ENCODE data around the gene CLDND2.

Gene CLDND2

DNA sequence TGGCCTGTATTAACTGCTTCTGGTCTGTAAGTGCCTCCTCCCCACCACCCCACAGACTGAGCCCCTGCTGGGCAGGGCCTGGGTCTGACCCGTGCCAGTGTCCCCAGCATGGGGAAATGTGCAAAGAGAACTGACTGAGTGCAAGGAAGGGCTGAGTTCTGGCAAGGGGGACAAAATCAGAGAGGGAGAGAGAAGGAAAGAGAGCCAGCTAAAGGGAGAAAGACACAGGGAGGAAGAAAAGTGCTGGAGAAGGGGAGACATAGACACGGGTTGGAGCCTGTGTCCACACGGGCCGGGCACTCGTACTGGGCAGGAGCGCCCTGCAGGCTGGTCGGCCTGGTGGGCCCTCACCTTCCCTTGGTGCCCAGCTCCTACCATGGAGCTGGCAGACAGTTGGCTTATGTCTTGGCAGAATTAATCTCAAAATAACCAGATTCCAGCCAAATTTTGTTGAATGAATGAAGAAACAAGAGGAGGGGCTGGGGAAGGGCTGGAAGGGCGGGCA is 2.4 kb upstream of the CLDND2 start:
- FAIRE-seq (no peak), DNase-seq (ENCODE audit: insufficient read length, low spot score) (no peak)
- TF ChIP-seq POLR2A (IDR thresholded peaks at IDR 0.05; ENCODE audit: low read depth, low read length) = no peak

DNA sequence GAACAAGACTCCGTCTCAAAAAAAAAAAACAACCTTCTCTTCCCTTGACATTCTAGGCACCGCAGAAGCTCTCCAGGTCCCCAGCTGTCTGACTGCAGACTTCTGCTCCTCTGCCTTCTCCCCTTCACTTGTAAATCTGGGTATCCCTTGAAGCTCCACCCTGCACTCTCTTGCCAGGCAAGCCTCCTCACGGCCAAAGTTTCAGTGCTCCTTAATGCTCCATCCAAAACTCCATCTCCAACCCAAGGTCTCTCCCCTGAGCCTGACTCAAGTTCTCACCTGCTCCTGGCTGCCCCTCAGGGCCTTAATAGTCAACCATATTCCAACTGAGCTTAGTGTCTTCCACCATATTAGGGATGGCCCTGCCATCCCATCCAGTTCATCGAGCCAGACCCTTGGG is 1.4 kb upstream of the CLDND2 start:
- no peak for DNase-seq (ENCODE audit: insufficient read length, low spot score)
- TF ChIP-seq POLR2A (IDR thresholded peaks at IDR 0.05; ENCODE audit: low read depth, low read length) = no peak
- no peak for FAIRE-seq

DNA sequence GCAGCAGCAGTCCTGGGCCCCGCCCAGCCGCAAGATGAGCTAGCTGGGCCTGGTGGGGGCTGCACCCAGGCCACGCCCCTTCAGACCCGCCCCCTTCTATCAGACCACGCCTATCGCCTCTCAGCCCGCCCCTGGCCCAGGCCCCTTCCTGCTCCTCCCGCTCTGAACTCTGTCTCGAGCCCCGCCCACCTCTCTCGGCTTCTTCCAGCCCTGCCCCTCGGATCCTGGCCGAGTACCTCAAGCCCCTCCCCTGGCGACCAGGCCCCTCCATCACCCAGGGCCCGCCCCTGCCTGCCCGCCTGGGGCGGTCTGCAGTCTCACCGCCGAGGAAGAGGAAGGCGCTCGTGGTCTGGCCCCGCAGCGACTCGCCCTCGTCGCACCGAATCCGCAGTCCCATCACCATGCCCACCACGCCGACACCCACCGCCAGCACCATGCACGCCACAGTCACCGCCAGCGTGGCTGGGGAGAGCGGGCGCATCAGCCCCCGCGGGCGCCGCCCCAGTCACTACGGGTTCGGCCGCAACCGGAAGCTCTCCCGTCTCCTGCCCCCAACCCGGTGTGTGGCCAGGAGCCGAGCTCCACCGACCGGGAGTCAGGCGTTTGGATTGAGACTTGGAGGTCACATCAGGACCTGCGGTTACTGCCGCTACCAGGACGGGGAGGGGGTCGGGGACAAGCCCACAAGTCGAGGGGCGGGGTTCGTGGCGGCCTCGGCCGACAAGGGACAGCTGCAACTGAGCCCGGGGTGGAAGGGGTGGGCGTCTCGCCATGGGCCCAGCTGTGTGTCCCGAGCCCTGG is 1.0 kb downstream of the CLDND2 start:
- peak; percentile 83 for TF ChIP-seq POLR2A (IDR thresholded peaks at IDR 0.05; ENCODE audit: low read depth, low read length)
- FAIRE-seq = no peak
- DNase-seq (ENCODE audit: insufficient read length, low spot score) = peak; percentile 77

DNA sequence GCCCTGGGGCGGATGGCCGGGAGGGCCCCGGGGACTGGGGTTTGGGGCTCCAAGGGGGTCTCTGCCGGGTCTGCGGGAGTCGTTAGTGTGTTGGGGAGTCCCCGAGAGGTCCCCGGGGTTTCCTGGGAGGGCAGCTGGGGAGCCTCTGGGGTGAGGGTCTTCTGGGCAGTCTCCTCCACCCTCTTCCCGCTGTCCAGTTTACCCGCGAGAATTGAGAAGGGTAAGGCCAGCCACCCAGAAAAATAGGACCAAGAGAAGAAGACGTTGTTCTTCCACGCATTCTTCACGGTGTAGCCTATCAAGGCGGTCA is 1.6 kb downstream of the CLDND2 start:
- DNase-seq (ENCODE audit: insufficient read length, low spot score) = no peak
- TF ChIP-seq POLR2A (IDR thresholded peaks at IDR 0.05; ENCODE audit: low read depth, low read length) = peak; percentile 30; the same call in 1 of the 2 replicates
- FAIRE-seq = no peak

DNA sequence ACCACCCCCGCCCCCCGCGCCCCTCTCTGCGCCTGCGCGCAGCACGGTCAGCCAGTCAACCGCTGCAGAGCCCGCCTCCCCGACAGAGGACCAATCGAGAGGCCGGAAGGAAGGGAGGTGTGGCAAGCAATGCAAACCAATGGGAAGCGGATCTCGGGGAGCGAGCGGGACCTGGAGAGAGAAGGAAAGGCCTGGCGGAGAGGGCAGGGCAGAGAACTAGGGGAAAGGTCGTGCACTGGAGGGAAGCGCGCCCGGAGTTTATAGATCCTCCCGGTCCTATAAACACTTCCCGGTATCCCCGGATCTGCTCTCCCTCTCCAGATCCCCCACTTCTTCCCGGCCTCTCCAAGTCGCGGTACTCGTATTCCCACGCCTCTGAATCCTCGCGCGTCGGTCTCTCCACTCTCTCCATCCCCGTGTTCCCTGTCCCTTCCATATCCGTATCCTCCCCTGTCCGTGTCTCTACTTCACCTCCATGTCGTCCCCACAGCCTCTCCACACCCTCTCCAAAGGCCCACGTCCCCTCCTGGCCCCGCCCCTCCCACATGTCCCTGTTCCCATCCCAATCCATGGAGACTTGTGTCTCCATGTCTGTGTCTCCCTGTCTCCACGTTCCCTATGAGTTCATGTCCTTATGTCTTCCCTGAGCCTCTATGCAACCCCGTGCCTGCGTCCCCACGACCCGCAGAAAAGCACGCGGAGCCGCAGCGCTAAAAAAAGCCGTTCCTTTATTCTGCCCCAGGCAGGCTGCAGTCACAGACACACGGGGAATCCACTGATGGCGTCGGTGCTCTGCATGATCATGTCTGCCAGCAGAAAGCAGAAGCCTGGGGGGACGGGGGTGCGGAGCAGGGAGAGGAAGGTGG is 2.2 kb downstream of the CLDND2 start:
- DNase-seq (ENCODE audit: insufficient read length, low spot score) = peak; percentile 78
- 0 out of 2 replicates have a peak, but pooled peaks have one; percentile 4 for TF ChIP-seq POLR2A (IDR thresholded peaks at IDR 0.05; ENCODE audit: low read depth, low read length)
- no peak for FAIRE-seq

DNA sequence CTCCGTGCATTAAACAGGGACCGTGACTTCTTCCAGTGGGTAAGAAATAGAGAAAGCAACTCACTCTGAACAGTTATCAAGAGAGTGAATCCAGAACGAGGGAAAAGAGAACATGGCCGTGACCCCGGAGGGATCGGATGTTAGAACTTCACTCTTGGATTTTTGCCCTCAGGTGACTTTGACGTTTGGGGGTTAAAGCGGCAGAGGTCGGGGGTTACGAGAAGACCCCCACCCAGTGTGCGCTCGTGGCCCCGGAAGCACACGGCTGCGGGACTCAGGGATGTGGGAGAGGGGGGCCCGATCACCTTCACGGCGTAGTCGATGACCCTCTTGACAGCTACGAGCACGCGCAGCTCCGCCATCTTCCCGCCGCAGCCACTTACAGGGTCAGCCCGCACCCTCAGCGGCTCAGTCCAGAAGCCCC is 2.8 kb downstream of the CLDND2 start, which contains the start of gene ETFB:
Gene ETFB, minus strand, starts transcription at position 424 of the 424 bp plus-strand sequence. Its CDS starts 62 bp downstream, at position 362.
- peak; percentile 60 for TF ChIP-seq POLR2A (IDR thresholded peaks at IDR 0.05; ENCODE audit: low read depth, low read length)
- no peak for DNase-seq (ENCODE audit: insufficient read length, low spot score)
- FAIRE-seq = no peak

DNA sequence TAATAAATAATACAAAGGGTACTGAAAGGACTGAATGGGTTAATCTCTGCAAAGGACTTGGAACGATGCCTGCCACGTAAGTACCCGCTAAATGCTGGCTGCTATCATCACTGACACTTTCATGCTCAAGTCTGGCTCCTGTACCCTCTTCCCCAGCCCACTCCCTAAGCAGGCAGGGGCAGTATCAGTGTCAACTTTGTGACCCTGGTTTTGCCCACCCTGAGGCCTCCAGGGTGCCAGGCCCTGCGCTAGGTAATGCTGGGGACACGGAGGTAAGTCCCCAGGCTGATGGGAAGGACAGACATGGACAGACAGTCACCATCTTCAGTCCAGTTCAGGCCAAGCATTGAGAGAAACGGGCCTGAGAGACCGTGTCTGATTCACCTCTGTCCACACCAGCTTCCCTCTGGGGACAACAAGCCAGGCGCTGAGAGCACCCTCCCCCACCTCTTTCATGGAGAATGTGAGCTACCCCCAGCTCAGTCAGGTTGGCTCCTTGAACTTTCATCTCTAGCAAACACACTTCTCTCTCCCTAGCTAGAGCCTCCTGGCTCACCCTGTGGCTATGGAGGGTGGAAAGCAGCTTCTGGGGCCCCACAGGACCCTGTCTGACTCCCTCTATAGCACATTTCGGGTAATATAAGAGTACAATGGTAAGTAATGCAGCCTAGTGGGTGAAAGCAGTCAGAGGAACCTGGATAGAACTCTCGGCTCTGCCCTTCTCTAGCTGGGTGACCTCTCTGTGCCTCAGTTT is 3.4 kb downstream of the CLDND2 start:
- no peak for FAIRE-seq
- DNase-seq (ENCODE audit: insufficient read length, low spot score) = no peak
- TF ChIP-seq POLR2A (IDR thresholded peaks at IDR 0.05; ENCODE audit: low read depth, low read length) = no peak

DNA sequence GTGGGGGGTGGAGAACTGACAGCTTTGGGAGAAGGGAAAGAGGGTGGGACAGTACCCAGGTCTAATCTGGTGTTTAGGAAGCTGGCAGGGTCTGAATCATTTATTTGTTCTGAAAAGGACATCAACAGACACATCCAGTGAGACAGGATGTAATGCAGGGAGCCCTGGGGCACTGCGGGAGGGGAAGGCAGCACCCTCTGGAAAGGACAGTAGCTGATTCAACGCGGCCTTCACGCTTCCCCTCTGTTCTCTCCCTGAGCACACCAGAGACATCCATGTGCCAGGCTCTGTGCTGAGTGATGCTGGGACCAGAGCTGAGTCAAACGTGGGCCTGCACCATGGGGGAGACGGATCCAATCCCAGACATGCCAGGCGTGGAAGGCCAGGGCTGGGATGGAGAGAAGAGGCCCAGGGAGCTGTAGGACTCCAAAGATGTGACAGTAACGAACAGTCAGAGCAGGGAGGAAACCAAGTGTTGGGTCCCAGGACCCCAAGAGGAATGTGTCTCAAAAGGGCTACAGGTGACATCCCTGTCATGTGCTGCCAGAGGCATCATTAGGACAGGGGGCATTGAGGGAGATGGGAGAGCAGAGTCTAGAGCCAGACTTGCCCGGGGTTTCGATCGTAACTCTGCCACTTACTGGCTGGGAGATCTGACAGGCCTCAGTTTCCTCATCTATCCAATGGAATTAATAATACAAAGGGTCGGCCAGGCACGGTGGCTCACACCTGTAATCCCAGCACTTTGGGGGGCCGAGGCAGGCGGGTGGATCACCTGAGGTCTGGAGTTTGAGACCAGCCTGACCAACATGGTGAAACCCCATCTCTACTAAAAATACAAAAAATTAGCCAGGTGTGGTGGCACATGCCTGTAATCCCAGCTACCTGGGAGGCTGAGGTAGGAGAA is 4.3 kb downstream of the CLDND2 start:
- no peak for DNase-seq (ENCODE audit: insufficient read length, low spot score)
- no peak for FAIRE-seq
- no peak for TF ChIP-seq POLR2A (IDR thresholded peaks at IDR 0.05; ENCODE audit: low read depth, low read length)

DNA sequence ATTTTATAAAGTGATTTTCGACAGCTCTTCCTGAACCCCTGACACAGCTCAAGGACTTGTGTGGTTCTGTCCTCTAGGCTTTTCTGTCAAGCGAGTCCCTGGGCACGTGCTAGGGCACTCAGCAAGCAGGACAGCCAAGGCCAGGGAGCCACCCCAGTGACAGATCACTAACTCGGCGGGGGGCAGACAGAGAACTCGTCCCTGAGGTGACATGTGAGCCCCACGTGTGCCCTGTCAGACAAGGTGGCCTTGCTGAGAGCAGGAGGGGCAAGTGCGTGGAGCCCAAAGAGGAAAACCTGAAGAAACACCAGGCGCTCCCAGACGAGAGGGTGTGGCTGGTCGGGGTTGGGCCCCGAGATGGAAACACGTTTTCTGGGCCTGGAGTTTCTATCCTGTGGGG is 7.6 kb downstream of the CLDND2 start:
- DNase-seq (ENCODE audit: insufficient read length, low spot score) (no peak), FAIRE-seq (no peak)
- no peak for TF ChIP-seq POLR2A (IDR thresholded peaks at IDR 0.05; ENCODE audit: low read depth, low read length)

DNA sequence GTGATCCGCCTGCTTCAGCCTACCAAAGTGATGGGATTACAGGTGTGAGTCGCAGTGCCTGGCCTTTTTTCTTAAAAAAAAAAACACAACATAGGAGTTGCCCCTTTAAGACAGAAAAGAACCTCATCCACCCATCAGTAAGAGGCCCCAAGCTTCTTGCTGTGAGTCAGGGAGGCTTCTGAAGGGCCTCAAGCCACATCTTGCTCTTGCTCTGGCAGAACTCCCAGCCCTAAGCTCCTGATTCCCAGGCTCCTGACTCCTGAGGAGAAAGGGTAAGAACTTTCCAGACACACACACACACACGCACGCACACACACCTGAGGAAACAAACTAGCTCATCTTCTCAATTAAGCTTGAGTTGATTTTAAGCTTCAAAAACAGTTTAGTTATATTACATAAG is 9.5 kb downstream of the CLDND2 start:
- peak; percentile 23 for FAIRE-seq
- no peak for TF ChIP-seq POLR2A (IDR thresholded peaks at IDR 0.05; ENCODE audit: low read depth, low read length)
- DNase-seq (ENCODE audit: insufficient read length, low spot score) = no peak

DNA sequence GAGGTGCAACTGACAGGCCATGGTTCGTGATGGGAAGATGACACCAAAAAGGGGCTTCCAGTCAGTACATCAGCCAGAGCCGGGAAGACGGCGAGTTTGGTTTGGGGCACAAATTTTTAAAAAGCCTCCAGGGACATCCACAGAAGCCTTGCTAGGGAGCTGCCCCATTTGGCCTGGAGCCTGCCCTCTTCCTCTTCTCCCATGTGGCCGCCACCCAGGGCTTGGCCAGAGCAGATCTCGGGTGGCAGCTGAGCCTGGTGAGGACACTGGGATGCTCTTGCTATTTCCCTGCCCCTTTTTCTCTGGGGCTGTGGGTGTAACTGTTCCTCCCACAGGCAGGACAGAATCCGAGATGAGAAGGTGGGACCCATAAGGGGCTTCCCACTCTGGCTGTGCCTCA is 10.9 kb downstream of the CLDND2 start:
- DNase-seq (ENCODE audit: insufficient read length, low spot score) (no peak), FAIRE-seq (no peak)
- TF ChIP-seq POLR2A (IDR thresholded peaks at IDR 0.05; ENCODE audit: low read depth, low read length) = no peak

DNA sequence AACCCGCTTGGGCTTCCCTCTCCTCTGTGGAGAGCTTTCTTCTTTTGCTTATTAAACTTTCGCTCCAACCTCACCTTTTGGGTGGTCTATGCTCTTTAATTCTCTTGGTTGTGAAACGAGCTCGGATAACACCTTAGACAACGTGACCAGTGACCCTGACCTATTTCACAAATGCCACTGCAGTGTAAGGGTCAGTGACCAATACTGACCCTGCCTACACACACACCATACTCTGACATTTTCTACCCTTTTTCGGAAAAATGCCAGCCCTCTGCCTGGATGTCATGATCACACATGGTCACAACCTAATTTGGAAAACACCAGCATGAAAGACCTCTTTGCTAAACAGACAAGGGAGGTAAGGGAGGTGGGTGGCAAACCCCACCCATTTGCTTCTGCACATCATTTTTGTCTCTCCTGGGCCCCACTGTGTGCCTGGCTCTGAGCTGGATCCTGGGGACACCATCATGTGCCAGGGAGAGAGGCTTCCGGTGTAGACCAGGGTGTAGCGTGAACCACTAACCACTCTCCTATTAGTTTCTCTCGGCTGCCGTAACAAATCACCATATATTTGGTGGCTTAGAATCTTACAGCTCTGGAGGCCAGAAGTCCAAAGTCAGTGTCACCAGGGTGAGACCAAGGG is 12.5 kb downstream of the CLDND2 start:
- DNase-seq (ENCODE audit: insufficient read length, low spot score) (no peak), FAIRE-seq (no peak)
- TF ChIP-seq POLR2A (IDR thresholded peaks at IDR 0.05; ENCODE audit: low read depth, low read length) = no peak
